OCI-LY7 (cell line): ENCODE results near the gene DXO.

ENCODE experiments used
- CTCF ChIP-seq: fragments of 200-600 bp; sonication (generic); conservative IDR thresholded peaks from 2 replicates; pipeline ENCODE4 v1.5.1; 2014; ENCODE audit warnings: mild to moderate bottlenecking, antibody characterized with exemption, low read length, moderate library complexity, mixed read lengths
- EZH2phosphoT487 ChIP-seq: fragments of 200-600 bp; sonication (generic); IDR thresholded peaks from 2 replicates; pipeline ENCODE4 v1.6.1; 2018; ENCODE audit warnings: low read depth, borderline replicate concordance, mild to moderate bottlenecking, mixed run types, antibody characterized with exemption, low read length, moderate library complexity, mixed read lengths

DNA sequence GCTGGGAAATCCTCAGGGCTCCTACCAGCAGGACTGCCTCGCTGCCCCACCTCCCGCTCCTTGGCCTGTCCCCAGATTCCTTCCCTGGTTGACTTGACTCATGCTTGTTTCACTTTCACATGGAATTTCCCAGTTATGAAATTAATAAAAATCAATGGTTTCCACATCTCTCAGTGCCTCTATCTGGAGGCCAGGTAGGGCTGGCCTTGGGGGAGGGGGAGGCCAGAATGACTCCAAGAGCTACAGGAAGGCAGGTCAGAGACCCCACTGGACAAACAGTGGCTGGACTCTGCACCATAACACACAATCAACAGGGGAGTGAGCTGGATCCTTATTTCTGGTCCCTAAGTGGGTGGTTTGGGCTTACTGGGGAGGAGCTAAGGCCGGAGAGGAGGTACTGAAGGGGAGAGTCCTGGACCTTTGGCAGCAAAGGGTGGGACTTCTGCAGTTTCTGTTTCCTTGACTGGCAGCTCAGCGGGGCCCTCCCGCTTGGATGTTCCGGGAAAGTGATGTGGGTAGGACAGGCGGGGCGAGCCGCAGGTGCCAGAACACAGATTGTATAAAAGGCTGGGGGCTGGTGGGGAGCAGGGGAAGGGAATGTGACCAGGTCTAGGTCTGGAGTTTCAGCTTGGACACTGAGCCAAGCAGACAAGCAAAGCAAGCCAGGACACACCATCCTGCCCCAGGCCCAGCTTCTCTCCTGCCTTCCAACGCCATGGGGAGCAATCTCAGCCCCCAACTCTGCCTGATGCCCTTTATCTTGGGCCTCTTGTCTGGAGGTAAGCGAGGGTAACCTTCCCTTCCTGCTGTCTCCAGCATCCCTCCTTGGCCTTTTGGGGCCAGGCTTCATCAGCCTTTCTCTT is 26.2 kb downstream of the DXO start, which contains the start of gene CFB:
- TF ChIP-seq CTCF (no peak), EZH2phosphoT487 (no peak)
